ENCODE data around the gene C9orf43.

C9orf43 gene

GRCh38 chr9:113468716-113469448, 58.3 kb downstream of the C9orf43 start:
- no peak for DNase-seq

- DNase-seq = no peak
Observed at GRCh38 chr9:113471143-113471542, 60.6 kb downstream of the C9orf43 start.

GRCh38 chr9:113471566-113471965, 61.0 kb downstream of the C9orf43 start:
- DNase-seq = no peak

- no peak for DNase-seq
Observed at GRCh38 chr9:113472199-113472598, 61.7 kb downstream of the C9orf43 start.

GRCh38 chr9:113474360-113475028, 63.9 kb downstream of the C9orf43 start:
- DNase-seq = no peak

GRCh38 chr9:113475031-113475430, 64.5 kb downstream of the C9orf43 start:
- DNase-seq = no peak

GRCh38 chr9:113475992-113476391, 65.4 kb downstream of the C9orf43 start:
- DNase-seq = no peak

GRCh38 chr9:113476511-113476916, 66.0 kb downstream of the C9orf43 start:
- DNase-seq = no peak

GRCh38 chr9:113477058-113477457, 66.5 kb downstream of the C9orf43 start:
- no peak for DNase-seq

- no peak for DNase-seq
Observed at GRCh38 chr9:113477661-113478060, 67.1 kb downstream of the C9orf43 start.

GRCh38 chr9:113479174-113479621, 68.7 kb downstream of the C9orf43 start:
- no peak for DNase-seq
